EL (cell line): Measurements from ENCODE around the gene RIMS4.
"Not testable (repeated sequence)": the region's sequence is repeated elsewhere in the genome, so short reads cannot be mapped to it uniquely, and the experiment has no call there.

Source experiments
- DNase-seq: peaks from one replicate; pipeline ENCODE4 v3.0.0-alpha.2; 2016

RIMS4 gene

GRCh38 chr20:44829688-44830087 lies 19.3 kb upstream of the RIMS4 start:
- DNase-seq: no peak

GRCh38 chr20:44828640-44829039 lies 18.3 kb upstream of the RIMS4 start:
- no peak for DNase-seq

GRCh38 chr20:44827401-44827800 lies 17.1 kb upstream of the RIMS4 start:
- DNase-seq: no peak

GRCh38 chr20:44821576-44821975 lies 11.2 kb upstream of the RIMS4 start:
- DNase-seq: not testable (repeated sequence)

- DNase-seq: no peak
Measured at GRCh38 chr20:44819936-44820335, 9.6 kb upstream of the RIMS4 start.

GRCh38 chr20:44817143-44817910 lies 7.0 kb upstream of the RIMS4 start:
- DNase-seq: no peak

- DNase-seq: no peak
Measured at GRCh38 chr20:44814937-44815336, 4.6 kb upstream of the RIMS4 start.

- DNase-seq: no peak
Measured at GRCh38 chr20:44811150-44811685, 872 bp upstream of the RIMS4 start.

GRCh38 chr20:44810061-44810390 lies 320 bp downstream of the RIMS4 start:
- no peak for DNase-seq

- DNase-seq: no peak
Measured at GRCh38 chr20:44809380-44810060, 826 bp downstream of the RIMS4 start.

- no peak for DNase-seq
Measured at GRCh38 chr20:44807684-44808056, 2.7 kb downstream of the RIMS4 start.

- no peak for DNase-seq
Measured at GRCh38 chr20:44807051-44807683, 3.2 kb downstream of the RIMS4 start.

GRCh38 chr20:44805979-44806620 lies 4.2 kb downstream of the RIMS4 start:
- DNase-seq: peak; percentile 26

GRCh38 chr20:44805335-44805978 lies 4.9 kb downstream of the RIMS4 start:
- DNase-seq: no peak

- DNase-seq: no peak
Measured at GRCh38 chr20:44803383-44803941, 6.9 kb downstream of the RIMS4 start.

- no peak for DNase-seq
Measured at GRCh38 chr20:44802702-44803101, 7.6 kb downstream of the RIMS4 start.

- no peak for DNase-seq
Measured at GRCh38 chr20:44800391-44801046, 9.8 kb downstream of the RIMS4 start.

GRCh38 chr20:44799691-44800090 lies 10.7 kb downstream of the RIMS4 start:
- DNase-seq: no peak

GRCh38 chr20:44796758-44797457 lies 13.4 kb downstream of the RIMS4 start:
- no peak for DNase-seq

- DNase-seq: no peak
Measured at GRCh38 chr20:44796311-44796710, 14.0 kb downstream of the RIMS4 start.

- no peak for DNase-seq
Measured at GRCh38 chr20:44795836-44796235, 14.5 kb downstream of the RIMS4 start.
